Fibroblast of mammary gland (primary cell): ENCODE data around the gene OBSCN.
A peak's percentile ranks its signal among the peaks of the same experiment; 100 is the strongest.

Source experiments
- DNase-seq: peaks from one replicate; pipeline ENCODE4 v3.0.0-alpha.2; 2010; ENCODE audit warnings: low read depth
- H3K4me3 ChIP-seq: 2 replicates; pipeline ENCODE4 v1.5.1; 2011; ENCODE audit warnings: low read depth, mild to moderate bottlenecking, low read length, moderate library complexity; ENCODE audit not compliant: control insufficient read depth
- CTCF ChIP-seq: conservative IDR thresholded peaks from 2 replicates; pipeline ENCODE4 v1.5.1; 2011; ENCODE audit warnings: low read depth, low read length, inconsistent platforms; ENCODE audit not compliant: control insufficient read depth, insufficient read depth

OBSCN gene

GRCh38 chr1:228212966-228213844 lies 5.4 kb downstream of the OBSCN start:
- H3K4me3 ChIP-seq, result peak overlapping the region; percentile 32
- DNase-seq, result peak; percentile 59
- TF ChIP-seq CTCF, result peak; percentile 39

- TF ChIP-seq CTCF, result no peak
- peak overlapping the region; percentile 13 for H3K4me3 ChIP-seq
- no peak for DNase-seq
Measured at GRCh38 chr1:228213917-228214808, 6.3 kb downstream of the OBSCN start.

- DNase-seq, result no peak
Measured at GRCh38 chr1:228214921-228215662, 7.2 kb downstream of the OBSCN start.

GRCh38 chr1:228215663-228216116 lies 7.8 kb downstream of the OBSCN start:
- no peak for DNase-seq
- no peak for TF ChIP-seq CTCF
- no peak overlapping the region for H3K4me3 ChIP-seq

More at GRCh38 chr1:228214921-228215662, 7.2 kb downstream of the OBSCN start:
- no peak overlapping the region for H3K4me3 ChIP-seq
- no peak for TF ChIP-seq CTCF

- no peak for TF ChIP-seq CTCF
- no peak for DNase-seq
- H3K4me3 ChIP-seq, result no peak overlapping the region
Measured at GRCh38 chr1:228216371-228217320, 8.8 kb downstream of the OBSCN start.
